Lower leg skin (tissue), 4 donors: ENCODE data around the gene MIGA1. TPM values are rescaled to one million over a fixed set of nuclear protein-coding genes. Genes with fewer than 3 reads are reported as not detected.

Experiments
- DNase-seq, 2 donors: peaks; one replicate each; pipeline ENCODE4 v3.0.0-alpha.2; 2019; ENCODE audit warnings: low spot score in 2 of 2
- H3K4me3 ChIP-seq: fragments of 200-600 bp; sonication (generic); 2 replicates; pipeline ENCODE4 v1.5.1; 2017; ENCODE audit warnings: mild to moderate bottlenecking, low read depth; ENCODE audit not compliant: poor library complexity, severe bottlenecking
- POLR2A ChIP-seq, 2 donors: fragments of 450-650 bp; IDR thresholded peaks; one replicate each; pipeline ENCODE4 v1.6.1; 2016 to 2017; ENCODE audit warnings: antibody characterized with exemption in 2 of 2, mild to moderate bottlenecking in 1 of 2, moderate library complexity in 1 of 2
- WGBS, 2 donors: methylation state at CpG; one replicate each; pipeline ENCODE4 v1.1.5; 2018; 5-methylcytosine and 5-hydroxymethylcytosine counted together
- intact Hi-C: fragments of 100-400 bp; cut with DNase I; formaldehyde crosslinking; loops from one replicate; pipeline ENCODE4 v1.15.0; 2023; ENCODE audit warnings: low total_unique reads
- total RNA-seq, 4 donors: library from RNA; depleted of rRNA; stranded (reverse); fragments of >200 nt; gene quantifications; one replicate each; pipeline ENCODE4 v1.1.0, GENCODE V29; 2016
- TF ChIP-seq, protein P1 (sequence below), 3 donors: fragments of 450-650 bp; IDR thresholded peaks; one replicate each; pipeline ENCODE4 v1.5.1; 2016; ENCODE audit warnings: antibody characterized with exemption in 3 of 3, mild to moderate bottlenecking in 3 of 3, moderate library complexity in 2 of 3

Gene MIGA1
- total RNA-seq, 4 donors from 2014 or later, result 7.7 to 13.6 (median 9.5) TPM

GRCh38 chr1:77850082-77850481 lies 70.6 kb downstream of the MIGA1 start:
- H3K4me3 ChIP-seq, result no peak overlapping the region
- WGBS, 2 donors, result 100% methylated on average over 1 of the region's 1 CpG
- no peak for TF ChIP-seq POLR2A (IDR thresholded peaks at IDR 0.05)
- TF ChIP-seq, protein P1, sequence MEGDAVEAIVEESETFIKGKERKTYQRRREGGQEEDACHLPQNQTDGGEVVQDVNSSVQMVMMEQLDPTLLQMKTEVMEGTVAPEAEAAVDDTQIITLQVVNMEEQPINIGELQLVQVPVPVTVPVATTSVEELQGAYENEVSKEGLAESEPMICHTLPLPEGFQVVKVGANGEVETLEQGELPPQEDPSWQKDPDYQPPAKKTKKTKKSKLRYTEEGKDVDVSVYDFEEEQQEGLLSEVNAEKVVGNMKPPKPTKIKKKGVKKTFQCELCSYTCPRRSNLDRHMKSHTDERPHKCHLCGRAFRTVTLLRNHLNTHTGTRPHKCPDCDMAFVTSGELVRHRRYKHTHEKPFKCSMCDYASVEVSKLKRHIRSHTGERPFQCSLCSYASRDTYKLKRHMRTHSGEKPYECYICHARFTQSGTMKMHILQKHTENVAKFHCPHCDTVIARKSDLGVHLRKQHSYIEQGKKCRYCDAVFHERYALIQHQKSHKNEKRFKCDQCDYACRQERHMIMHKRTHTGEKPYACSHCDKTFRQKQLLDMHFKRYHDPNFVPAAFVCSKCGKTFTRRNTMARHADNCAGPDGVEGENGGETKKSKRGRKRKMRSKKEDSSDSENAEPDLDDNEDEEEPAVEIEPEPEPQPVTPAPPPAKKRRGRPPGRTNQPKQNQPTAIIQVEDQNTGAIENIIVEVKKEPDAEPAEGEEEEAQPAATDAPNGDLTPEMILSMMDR (IDR thresholded peaks at IDR 0.05), result no peak
- DNase-seq, result no peak
- intact Hi-C loops, result no loop called here

DNA sequence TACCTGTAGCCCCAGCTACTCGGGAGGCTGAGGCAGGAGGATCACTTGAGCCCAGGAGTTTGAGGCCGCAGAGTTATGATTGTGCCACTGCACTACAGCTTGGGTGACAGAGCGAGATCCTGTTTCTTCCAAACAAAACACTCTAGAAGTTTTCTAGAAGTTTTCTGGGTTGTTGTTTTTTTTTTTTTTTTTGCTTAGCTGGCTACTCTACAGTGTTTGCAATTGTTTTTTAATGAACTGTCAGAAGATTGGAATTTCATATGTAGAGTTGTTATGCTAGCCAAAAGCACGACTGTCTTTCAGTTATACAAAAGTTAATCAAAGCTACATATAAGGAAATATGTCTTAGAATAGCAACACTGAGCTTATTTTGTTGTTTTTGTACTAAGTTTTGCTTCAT lies 78.1 kb downstream of the MIGA1 start:
- WGBS, 2 donors, result 73 to 81% methylated on average over 4 of the region's 4 CpGs
- no peak overlapping the region for H3K4me3 ChIP-seq
- intact Hi-C loops, result no loop called here
- no peak for TF ChIP-seq POLR2A (IDR thresholded peaks at IDR 0.05)
- TF ChIP-seq, protein P1 (IDR thresholded peaks at IDR 0.05), result no peak
- no peak for DNase-seq

- 92 to 93% methylated on average over 3 of the region's 3 CpGs for WGBS, 2 donors
- intact Hi-C loops, result no loop called here
These were observed 79.3 kb downstream of the MIGA1 start for GRCh38 chr1:77858725-77859124.

DNA sequence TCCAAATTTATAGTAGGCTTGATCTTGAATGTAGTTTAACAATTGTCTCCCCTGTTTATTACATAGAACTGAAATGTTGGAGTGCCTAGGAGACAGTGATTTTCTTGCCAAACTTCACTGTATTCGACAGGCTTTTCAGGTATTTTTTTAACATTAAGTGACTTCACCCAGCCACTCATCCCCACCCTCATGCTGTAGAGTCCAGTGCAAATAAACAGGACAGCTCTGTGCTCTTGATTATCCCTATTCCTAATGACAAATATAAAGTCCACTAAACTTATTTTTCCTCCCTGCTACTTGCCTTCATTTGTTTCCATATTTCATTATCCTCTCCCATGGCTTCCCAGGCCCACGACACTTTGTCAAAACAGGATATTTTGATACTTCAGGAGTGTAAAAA lies 79.8 kb downstream of the MIGA1 start:
- H3K4me3 ChIP-seq, result no peak overlapping the region
- intact Hi-C loops, result no loop called here
- TF ChIP-seq, protein P1 (IDR thresholded peaks at IDR 0.05), result no peak
- TF ChIP-seq POLR2A (IDR thresholded peaks at IDR 0.05), result no peak
- 76% methylated on average over 2 of the region's 2 CpGs for WGBS, 2 donors
- DNase-seq, result no peak

More at GRCh38 chr1:77858725-77859124, 79.3 kb downstream of the MIGA1 start:
- H3K4me3 ChIP-seq, result no peak overlapping the region
- TF ChIP-seq POLR2A (IDR thresholded peaks at IDR 0.05), result no peak
- TF ChIP-seq, protein P1 (IDR thresholded peaks at IDR 0.05), result no peak
- DNase-seq, result no peak

- no peak for DNase-seq
- no peak overlapping the region for H3K4me3 ChIP-seq
- intact Hi-C loops, result no loop called here
- 63 to 67% methylated on average over 4 of the region's 4 CpGs for WGBS, 2 donors
- no peak for TF ChIP-seq POLR2A (IDR thresholded peaks at IDR 0.05)
- TF ChIP-seq, protein P1 (IDR thresholded peaks at IDR 0.05), result no peak
These were observed 86.8 kb downstream of the MIGA1 start for GRCh38 chr1:77866296-77866695.

DNA sequence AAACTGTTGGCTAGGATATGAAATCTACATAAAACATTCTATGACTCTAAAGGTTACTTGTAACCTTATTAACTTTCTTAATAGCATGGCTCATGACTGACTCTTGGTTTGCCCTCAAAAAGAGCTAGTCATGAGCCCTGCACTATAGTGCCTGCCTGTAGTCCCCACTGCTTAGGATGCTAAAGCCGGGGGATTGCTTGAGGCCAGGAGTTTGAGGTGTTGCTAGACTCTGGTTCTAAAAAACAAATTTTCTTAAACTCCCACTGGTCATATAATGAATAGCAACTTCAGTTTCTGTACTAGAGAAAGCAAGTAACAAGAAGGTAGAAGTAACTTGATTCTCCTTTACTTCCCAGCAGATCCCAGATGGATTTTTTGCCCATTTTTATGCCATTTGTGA lies 93.2 kb downstream of the MIGA1 start:
- intact Hi-C loops, result no loop called here
- WGBS, 2 donors, result 89 to 92% methylated on average over 1 of the region's 1 CpG
- TF ChIP-seq, protein P1 (IDR thresholded peaks at IDR 0.05), result no peak
- TF ChIP-seq POLR2A (IDR thresholded peaks at IDR 0.05), result no peak
- no peak overlapping the region for H3K4me3 ChIP-seq
- DNase-seq, result no peak
